Right cardiac atrium (tissue), 5 donors: Measurements from ENCODE around the gene STUM. TPM values are rescaled to one million over a fixed set of nuclear protein-coding genes. Genes with fewer than 3 reads are reported as not detected.
"Not testable (repeated sequence)": the region's sequence is repeated elsewhere in the genome, so short reads cannot be mapped to it uniquely, and the experiment has no call there.

Source experiments
- ATAC-seq, 2 donors: fragments of 200-7000 bp; cut with Tn5 transposase; one replicate each; pipeline versions ENCODE4 v1.8.0 to v1.9.1; 2020; ENCODE audit warnings: moderate library complexity in 2 of 2, mild to moderate bottlenecking in 1 of 2
- DNase-seq, 3 donors: peaks; one replicate each; pipeline ENCODE4 v3.0.0-alpha.2; 2020
- H3K27ac ChIP-seq: one replicate; pipeline ENCODE4 v1.5.1; 2013; ENCODE audit warnings: mild to moderate bottlenecking, low read length, control low read depth, moderate library complexity
- H3K27me3 ChIP-seq: one replicate; pipeline ENCODE4 v1.6.1; 2013; ENCODE audit not compliant: control insufficient read depth, insufficient read depth
- H3K4me1 ChIP-seq: one replicate; pipeline ENCODE4 v1.6.1; 2013; ENCODE audit warnings: low read length; ENCODE audit not compliant: control insufficient read depth, insufficient read depth
- H3K4me3 ChIP-seq: one replicate; pipeline ENCODE4 v1.5.1; 2013; ENCODE audit warnings: low read length, control low read depth
- H3K9me3 ChIP-seq: one replicate; pipeline ENCODE4 v1.6.1; 2013; ENCODE audit warnings: low read length; ENCODE audit not compliant: control insufficient read depth
- WGBS: extraction: QIAGEN DNeasy Blood & Tissue Kit; methylation state at CpG from one replicate; pipeline ENCODE4 v1.1.7; 2013; 5-methylcytosine and 5-hydroxymethylcytosine counted together
- intact Hi-C, 4 donors: fragments of 100-400 bp; cut with DNase I; formaldehyde crosslinking; loops; one replicate each; pipeline versions ENCODE4 v1.11.0 to v1.14.0; 2022 to 2023
- polyA plus RNA-seq: library from polyadenylated mRNA; stranded (reverse); fragments of 200-250 nt; gene quantifications from one replicate; pipeline ENCODE4 v1.2.3, GENCODE V29; 2013
- total RNA-seq, 4 donors: library from RNA; stranded (reverse); fragmentation: NEBNext Ultra II Directional; extraction: Animal tissue kit (Norgen Biotek cat#: 25700); gene quantifications; one replicate each; pipeline ENCODE4 v1.2.1, GENCODE V29; 2021
- donor health status: healthy with polysubstance abuse.
- donor health status: DM: no; HTN: yes; CAD: no.
- donor health status: DM: no; HTN: no; CAD: no.
- donor health status: DM: no; HTN: yes; CAD: no; lungs with severe emphysema.
- donor health status: DM: yes; HTN: yes; CAD: no.

The STUM gene
- total and polyA plus RNA-seq, 5 donors, result 0.47 to 1.2 (median 0.71) TPM

DNA sequence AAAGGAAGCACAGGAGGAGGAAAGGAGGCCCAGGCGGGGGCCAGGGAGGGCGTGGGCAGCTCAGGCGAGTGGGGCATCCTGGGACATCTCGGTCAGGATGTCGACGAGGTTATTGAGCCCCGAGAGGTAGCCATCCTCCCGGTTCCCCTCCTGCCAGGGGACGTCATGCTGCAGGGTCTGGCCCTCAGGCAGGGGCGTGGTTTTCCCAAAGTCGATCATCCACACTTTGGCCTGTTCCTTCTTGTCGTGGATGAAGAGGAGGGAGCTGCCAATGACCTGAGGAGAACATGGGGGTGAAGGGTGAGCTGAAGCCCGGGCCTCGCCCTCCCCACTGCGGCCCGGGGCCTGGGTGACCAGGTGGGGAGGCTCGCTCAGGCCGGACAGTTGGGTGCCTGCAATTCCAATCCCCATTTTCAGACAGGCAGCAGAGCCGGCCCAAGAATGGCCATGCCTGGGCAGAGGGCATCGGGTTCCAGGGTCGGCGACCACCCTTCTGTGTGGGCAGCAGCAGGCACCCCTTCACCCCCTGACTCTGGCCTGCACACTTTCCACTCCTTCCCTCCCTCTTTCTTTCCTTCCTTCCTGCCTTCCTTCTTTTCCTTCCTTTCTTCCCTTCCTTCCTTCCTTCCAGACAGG, 86.2 kb downstream of the STUM start:
- Histone ChIP-seq H3K27ac (no peak overlapping the region), H3K27me3 (no peaks in the 10 kb centered on the region), H3K9me3 (no peaks in the 10 kb centered on the region), H3K4me3 (no peak overlapping the region), H3K4me1 (no peaks in the 10 kb centered on the region)
- WGBS, result 86% methylated on average over 22 of the region's 22 CpGs
- peak in 2 of 3 donors; percentile 48 to 53 for DNase-seq
- intact Hi-C loops, result loop anchor here (1.0 to 10.0 kb wide), 5 partner anchors 100 to 194 kb away; partner anchors contain the start of gene ITPKB (in 2 of the 4)
- no peak for ATAC-seq

DNA sequence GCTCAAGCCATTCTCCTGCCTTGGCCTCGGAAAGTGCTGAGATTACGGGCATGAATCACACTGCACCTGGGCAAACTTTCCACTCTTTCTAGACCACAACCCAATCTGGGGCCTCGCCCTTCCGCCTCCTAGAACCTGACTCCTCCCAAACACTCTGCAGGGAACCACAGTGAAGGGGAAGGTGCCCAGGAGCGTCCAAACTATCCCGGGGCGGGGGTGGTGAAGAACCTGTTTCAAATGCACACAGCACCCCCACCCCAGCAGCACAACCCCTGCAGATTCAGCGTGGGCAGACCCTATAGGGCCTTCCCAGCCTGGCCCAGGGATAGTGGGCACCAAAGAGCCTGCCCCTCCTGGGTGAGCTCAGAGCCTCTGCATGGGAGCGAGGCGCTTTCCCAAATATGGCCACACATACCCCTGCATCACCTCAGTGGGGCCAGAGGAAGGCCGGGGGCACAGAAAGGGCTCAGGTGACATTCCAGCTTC, 86.9 kb downstream of the STUM start:
- Histone ChIP-seq H3K9me3 (no peaks in the 10 kb centered on the region), H3K4me3 (no peak overlapping the region), H3K27me3 (no peaks in the 10 kb centered on the region), H3K27ac (no peak overlapping the region), H3K4me1 (no peaks in the 10 kb centered on the region)
- DNase-seq (peak in 2 of 3 donors; percentile 32 to 46), ATAC-seq (no peak)
- intact Hi-C loops, result loop anchor here in 3 of 4 donors (1.0 to 10.0 kb wide), 3 partner anchors 99 to 193 kb away; partner anchors contain the start of gene ITPKB (in 1 of the 3)
- 90% methylated on average over 11 of the region's 11 CpGs for WGBS

DNA sequence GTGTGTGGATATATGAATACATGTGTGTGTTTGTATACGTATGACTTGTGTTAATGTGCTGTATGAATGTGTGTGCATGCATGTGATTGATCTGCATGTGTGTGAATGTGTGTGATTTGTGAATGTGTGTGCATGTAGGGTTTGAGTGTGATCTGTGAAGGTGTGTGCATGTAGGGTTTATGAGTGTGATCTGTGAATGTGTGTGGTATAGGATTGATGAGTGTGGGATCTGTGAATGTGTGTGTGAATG, 88.2 kb downstream of the STUM start:
- no peak for DNase-seq
- intact Hi-C loops, result loop anchor here in 1 of 4 donors (10.0 kb wide), 1 partner anchor 98 kb away; the partner anchor contains the start of gene ITPKB
- no peak overlapping the region for H3K27ac ChIP-seq
- ATAC-seq, result no peak
- H3K4me1 ChIP-seq, result no peaks in the 10 kb centered on the region
- H3K27me3 ChIP-seq, result no peaks in the 10 kb centered on the region
- 95% methylated on average over 1 of the region's 1 CpG for WGBS
- H3K9me3 ChIP-seq, result no peaks in the 10 kb centered on the region
- H3K4me3 ChIP-seq, result no peak overlapping the region

DNA sequence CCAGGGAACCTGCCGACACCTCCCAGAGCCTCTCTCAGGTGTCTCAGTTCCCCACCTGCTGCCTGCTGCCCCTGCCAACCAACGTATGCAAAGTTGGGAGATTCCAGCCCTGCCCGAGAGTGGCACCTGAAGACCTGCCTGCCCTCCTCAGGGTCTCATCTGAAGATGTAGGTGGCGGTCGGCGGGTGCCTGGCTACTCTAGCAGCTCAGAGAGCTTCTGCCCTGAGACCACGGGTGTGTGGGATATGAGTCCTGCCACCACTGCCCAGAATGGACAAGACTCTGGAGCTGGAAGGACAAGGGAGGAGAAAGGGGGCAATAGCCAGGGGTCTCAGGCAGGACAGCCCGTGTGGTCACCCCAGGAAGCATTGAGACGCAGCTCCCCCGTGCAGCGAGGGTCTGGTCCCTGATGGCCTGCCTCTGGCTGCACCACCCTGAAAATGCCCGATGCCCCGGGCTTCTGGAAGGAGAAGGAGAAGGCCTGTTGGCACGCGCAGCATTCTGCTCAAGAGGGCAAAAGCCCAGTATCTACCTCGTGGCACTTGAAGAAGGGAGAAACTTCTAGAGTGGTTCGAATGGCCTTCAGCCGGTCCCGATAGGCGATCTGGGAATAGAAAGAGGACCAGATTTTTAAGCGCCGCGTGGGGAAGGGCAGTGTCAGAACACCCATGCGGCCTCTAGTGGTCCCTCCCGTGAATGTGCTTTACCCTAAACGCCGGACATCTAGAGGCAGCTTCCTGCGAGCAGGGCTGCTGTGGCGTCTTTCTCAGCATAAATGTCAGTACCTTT, 88.8 kb downstream of the STUM start:
- Histone ChIP-seq H3K27ac (no peak overlapping the region), H3K4me1 (no peaks in the 10 kb centered on the region), H3K4me3 (no peak overlapping the region), H3K27me3 (no peaks in the 10 kb centered on the region), H3K9me3 (no peaks in the 10 kb centered on the region)
- DNase-seq (peak; percentile 69 to 86 (median 79)), ATAC-seq (peak; percentile 60 to 69)
- intact Hi-C loops, result loop anchor here in 1 of 4 donors (10.0 kb wide), 1 partner anchor 97 kb away; the partner anchor contains the start of gene ITPKB
- WGBS, result 60% methylated on average over 29 of the region's 29 CpGs

DNA sequence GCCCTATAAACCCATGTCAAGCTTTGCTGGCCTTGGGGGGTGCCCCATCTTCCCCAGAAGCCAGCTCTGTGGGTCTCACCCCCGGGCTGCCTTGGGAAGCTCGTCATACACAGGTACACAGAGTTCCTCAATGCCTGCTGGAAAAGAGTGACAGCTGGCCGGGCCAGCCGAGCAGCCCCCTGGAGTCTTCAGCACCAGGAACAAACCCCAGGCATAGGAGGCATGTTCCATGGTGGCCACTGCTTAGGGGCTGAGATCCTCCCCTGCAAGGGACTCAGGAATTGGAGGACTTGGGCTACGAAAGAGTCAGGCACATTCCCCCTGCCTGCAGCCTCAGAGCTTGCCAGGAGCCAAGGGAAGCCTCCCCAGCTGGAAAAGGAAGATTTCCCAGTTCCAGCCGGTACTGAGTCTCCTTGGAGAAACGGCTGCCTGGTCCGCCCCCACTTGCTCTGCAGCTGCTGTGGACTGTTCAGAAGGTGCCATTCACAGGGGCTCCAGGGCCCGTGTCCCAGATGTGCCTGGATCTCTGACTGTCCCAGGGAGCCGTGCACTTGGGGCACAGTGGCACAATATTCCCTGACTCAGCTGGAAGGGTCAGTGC, 89.5 kb downstream of the STUM start:
- WGBS, result 57% methylated on average over 10 of the region's 10 CpGs
- Histone ChIP-seq H3K27me3 (no peaks in the 10 kb centered on the region), H3K4me1 (no peaks in the 10 kb centered on the region), H3K4me3 (no peak overlapping the region), H3K27ac (no peak overlapping the region), H3K9me3 (no peaks in the 10 kb centered on the region)
- intact Hi-C loops, result loop anchor here in 1 of 4 donors (10.0 kb wide), 1 partner anchor 97 kb away; the partner anchor contains the start of gene ITPKB
- peak in 2 of 3 donors; percentile 45 to 56 for DNase-seq
- ATAC-seq, result no peak

DNA sequence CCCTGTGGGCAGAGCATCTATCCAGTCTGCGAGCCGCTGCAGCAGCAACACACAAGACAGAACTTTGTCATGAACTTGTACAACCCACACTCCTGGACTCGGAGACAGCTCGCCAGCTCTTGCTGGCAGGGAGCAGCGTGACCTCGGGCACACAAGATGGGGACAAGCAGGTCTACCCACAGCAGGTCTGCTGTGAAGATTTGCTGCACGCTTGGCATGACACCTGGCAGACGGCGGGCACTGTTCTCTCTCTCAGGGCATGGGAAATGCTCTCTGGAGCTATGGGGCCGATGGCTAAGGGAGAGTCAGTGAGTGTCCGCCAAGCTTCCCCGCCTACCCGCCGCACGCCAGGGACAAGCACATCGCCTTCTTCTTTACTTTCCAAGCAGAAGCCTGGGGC, 90.0 kb downstream of the STUM start:
- no peaks in the 10 kb centered on the region for H3K9me3 ChIP-seq
- intact Hi-C loops, result loop anchor here in 1 of 4 donors (10.0 kb wide), 1 partner anchor 96 kb away; the partner anchor contains the start of gene ITPKB
- H3K27ac ChIP-seq, result no peak overlapping the region
- H3K4me1 ChIP-seq, result no peaks in the 10 kb centered on the region
- H3K4me3 ChIP-seq, result no peak overlapping the region
- ATAC-seq (no peak), DNase-seq (peak in 2 of 3 donors; percentile 40 to 62)
- H3K27me3 ChIP-seq, result no peaks in the 10 kb centered on the region
- 75% methylated on average over 16 of the region's 16 CpGs for WGBS

DNA sequence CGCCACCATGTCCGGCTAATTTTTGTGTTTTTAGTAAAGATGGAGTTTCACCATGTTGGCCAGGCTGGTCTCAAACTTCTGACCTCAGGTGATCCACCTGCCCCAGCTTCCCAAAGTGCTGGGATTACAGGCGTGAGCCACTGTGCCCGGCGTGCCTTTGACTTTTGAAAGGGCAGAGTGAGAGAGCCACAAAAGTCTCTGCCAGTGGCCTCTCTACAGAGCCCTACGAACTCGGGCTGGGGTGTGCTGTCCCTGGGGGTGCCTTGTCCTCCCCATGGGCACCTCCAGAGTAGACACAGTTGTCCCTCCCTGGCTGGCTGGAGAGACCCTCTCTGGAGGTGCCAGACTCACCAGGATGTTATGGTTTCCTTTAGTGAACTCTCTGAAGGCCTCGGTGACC, 90.6 kb downstream of the STUM start:
- not testable (repeated sequence) for H3K9me3 ChIP-seq, H3K27me3 ChIP-seq, H3K27ac ChIP-seq, H3K4me3 ChIP-seq, H3K4me1 ChIP-seq, ATAC-seq
- peak in 2 of 3 donors; percentile 16 to 24 for DNase-seq
- WGBS, result 93% methylated on average over 8 of the region's 8 CpGs
- intact Hi-C loops, result loop anchor here in 1 of 4 donors (10.0 kb wide), 1 partner anchor 96 kb away; the partner anchor contains the start of gene ITPKB

DNA sequence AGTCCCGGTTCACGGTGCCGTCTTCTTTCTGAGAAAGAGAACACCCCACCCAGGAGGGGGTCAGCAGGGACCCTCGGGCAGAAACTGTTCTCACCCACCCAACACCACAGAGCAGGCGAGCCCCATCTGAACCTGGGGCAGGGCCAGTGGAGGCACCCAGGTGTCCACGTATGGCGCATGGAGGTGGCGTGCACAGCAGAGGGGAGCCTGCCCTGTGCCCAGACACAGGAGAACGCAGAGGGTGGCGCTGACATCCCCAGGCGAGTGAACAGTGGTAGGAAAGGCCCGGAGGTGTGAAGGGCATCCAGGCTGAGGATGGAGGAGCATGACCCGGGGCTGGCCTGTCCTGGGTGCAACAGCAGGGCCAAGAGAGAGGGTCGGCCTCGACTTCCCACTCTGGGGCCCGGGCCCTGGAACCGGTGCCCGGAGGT, 91.1 kb downstream of the STUM start:
- peak in 2 of 3 donors; percentile 30 to 50 for DNase-seq
- no peaks in the 10 kb centered on the region for H3K4me1 ChIP-seq
- H3K4me3 ChIP-seq, result no peak overlapping the region
- no peaks in the 10 kb centered on the region for H3K9me3 ChIP-seq
- WGBS, result 93% methylated on average over 18 of the region's 18 CpGs
- ATAC-seq, result no peak
- no peaks in the 10 kb centered on the region for H3K27me3 ChIP-seq
- intact Hi-C loops, result loop anchor here in 1 of 4 donors (10.0 kb wide), 1 partner anchor 95 kb away; the partner anchor contains the start of gene ITPKB
- no peak overlapping the region for H3K27ac ChIP-seq

DNA sequence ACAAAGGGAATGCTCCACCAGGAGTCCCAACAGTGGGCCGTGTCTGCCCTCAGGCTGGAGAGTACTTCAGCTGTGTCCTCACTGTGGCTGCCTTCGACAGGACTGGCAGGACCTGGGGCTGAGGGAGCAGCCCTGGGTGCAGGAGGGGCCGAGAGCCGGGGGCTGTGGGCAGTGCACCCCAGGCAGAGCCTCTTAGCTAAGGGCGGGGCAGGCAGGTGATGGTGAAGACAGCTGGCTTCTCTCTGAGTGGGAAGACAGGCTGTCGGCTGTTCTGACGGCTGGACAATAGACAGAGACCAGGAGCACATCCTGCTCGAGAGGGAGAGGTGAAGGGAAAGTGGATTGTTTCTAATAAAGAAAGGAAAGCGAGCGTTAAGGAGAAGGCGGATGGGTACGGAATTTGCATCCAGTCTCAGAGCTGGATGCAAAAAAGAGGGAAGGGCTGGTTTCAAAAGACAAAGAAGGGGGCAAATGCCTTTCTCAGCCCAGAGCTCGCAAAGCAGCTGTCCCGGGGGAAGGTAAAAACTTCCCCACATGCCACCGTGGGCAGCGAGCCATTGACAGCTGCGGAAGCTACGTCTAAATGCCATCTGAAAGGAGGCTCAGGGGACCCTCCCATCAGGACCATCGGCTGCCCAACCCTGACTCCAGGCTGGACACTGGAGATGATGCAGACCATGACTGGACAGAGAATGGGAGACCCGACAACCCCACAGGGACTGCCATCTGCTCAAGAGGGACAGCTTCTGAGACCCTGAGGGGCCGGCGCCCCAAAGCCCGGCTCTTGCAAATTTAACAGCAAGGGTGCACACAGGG, 92.0 kb downstream of the STUM start:
- ATAC-seq (no peak), DNase-seq (peak in 2 of 3 donors; percentile 20 to 49)
- Histone ChIP-seq H3K27ac (no peak overlapping the region), H3K9me3 (no peaks in the 10 kb centered on the region), H3K27me3 (no peaks in the 10 kb centered on the region), H3K4me1 (peaks cover 3% of the 10 kb centered on the region), H3K4me3 (no peak overlapping the region)
- intact Hi-C loops, result no loop called here
- WGBS, result 75% methylated on average over 23 of the region's 23 CpGs

DNA sequence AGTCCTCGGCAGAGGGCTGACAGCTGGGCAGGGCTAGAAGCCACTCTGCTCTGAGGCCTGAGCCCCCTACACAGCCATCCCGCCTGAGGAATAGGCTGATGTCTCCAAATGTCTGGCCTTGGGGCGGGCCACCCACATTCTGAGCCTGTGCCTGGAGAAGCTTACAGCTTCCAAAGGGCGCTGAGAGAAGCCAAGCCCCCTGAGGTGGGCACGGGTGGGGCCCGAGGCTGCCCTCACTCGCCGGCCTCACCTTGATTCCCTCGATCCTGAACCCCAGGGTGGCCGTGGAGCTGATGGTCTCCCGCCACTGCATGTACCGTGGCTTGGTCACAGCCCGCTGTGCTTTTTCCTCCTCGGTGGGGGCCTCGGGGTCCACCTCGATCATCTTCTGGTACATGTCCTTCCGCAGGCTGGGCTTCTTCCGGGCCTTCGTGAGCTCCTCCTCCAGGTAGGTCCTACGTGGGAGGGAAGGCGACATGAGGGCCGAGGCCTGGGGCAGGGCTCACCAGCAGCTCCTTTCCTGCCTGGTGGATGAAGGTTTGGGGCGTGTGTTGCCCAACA, 93.2 kb downstream of the STUM start:
- DNase-seq, result peak in 2 of 3 donors; percentile 26 to 37
- intact Hi-C loops, result no loop called here
- ATAC-seq, result no peak
- H3K27ac ChIP-seq, result no peak overlapping the region
- peaks cover 7% of the 10 kb centered on the region for H3K4me1 ChIP-seq
- WGBS, result 94% methylated on average over 23 of the region's 23 CpGs
- no peak overlapping the region for H3K4me3 ChIP-seq
- no peaks in the 10 kb centered on the region for H3K27me3 ChIP-seq
- no peaks in the 10 kb centered on the region for H3K9me3 ChIP-seq
